HepG2 (cell line): Measurements from ENCODE around the gene CAMK2N2. TPM values are rescaled to one million over a fixed set of nuclear protein-coding genes. Genes with fewer than 3 reads are reported as not detected.

Experiments
- BRCA1 ChIP-seq: sonication (generic); formaldehyde crosslinking; IDR thresholded peaks from 2 replicates; pipeline ENCODE4 v1.4.0; 2020; ENCODE audit warnings: missing genetic modification reagents
- CTCF ChIP-seq: sonication (generic); formaldehyde crosslinking; IDR thresholded peaks from 2 replicates; pipeline ENCODE4 v1.5.0; 2020; ENCODE audit warnings: mild to moderate bottlenecking, missing genetic modification reagents, moderate library complexity
- ISL2 ChIP-seq: sonication (generic); formaldehyde crosslinking; IDR thresholded peaks from 2 replicates; pipeline ENCODE4 v1.5.0; 2020; ENCODE audit warnings: missing genetic modification reagents
- LCORL ChIP-seq, 2 experiments: fragments of 450-650 bp in 1 of 2; sonication (generic) in 1 of 2; formaldehyde crosslinking in 1 of 2; IDR thresholded peaks; 2 replicates each; pipeline versions ENCODE4 v1.5.0 to v1.6.1; 2017 to 2020; ENCODE audit warnings: antibody characterized with exemption in 1 of 2, missing genetic modification reagents in 1 of 2
- MIXL1 ChIP-seq: IDR thresholded peaks from 2 replicates; pipeline ENCODE4 v1.6.1; 2016
- MTA1 ChIP-seq: sonication (generic); formaldehyde crosslinking; IDR thresholded peaks from 2 replicates; pipeline ENCODE4 v1.4.0; 2020; ENCODE audit warnings: missing genetic modification reagents, mild to moderate bottlenecking, borderline replicate concordance
- MXD3 ChIP-seq: IDR thresholded peaks from 2 replicates; pipeline ENCODE4 v1.6.1; 2016; ENCODE audit warnings: mild to moderate bottlenecking, missing biosample characterization, missing genetic modification reagents
- TAF15 ChIP-seq: fragments of 200-400 bp; formaldehyde crosslinking; IDR thresholded peaks from one replicate; pipeline ENCODE4 v1.6.1; 2018; ENCODE audit warnings: mild to moderate bottlenecking, low read depth, low read length; ENCODE audit not compliant: poor library complexity, severe bottlenecking
- TCF7 ChIP-seq: sonication (generic); IDR thresholded peaks from 2 replicates; pipeline ENCODE4 v1.6.1; 2016; ENCODE audit warnings: antibody characterized with exemption, low read depth
- YEATS4 ChIP-seq: sonication (generic); formaldehyde crosslinking; IDR thresholded peaks from 2 replicates; pipeline ENCODE4 v1.4.0; 2020; ENCODE audit warnings: missing genetic modification reagents, borderline replicate concordance
- ZNF280B ChIP-seq: sonication (generic); formaldehyde crosslinking; IDR thresholded peaks from 2 replicates; pipeline ENCODE4 v1.5.0; 2020; ENCODE audit warnings: missing genetic modification reagents, mild to moderate bottlenecking, borderline replicate concordance
- ZNF33A ChIP-seq: sonication (generic); formaldehyde crosslinking; IDR thresholded peaks from 2 replicates; pipeline ENCODE4 v1.5.1; 2020; ENCODE audit warnings: missing genetic modification reagents, mild to moderate bottlenecking, moderate library complexity, borderline replicate concordance
- ZNF570 ChIP-seq: sonication (generic); formaldehyde crosslinking; IDR thresholded peaks from 2 replicates; pipeline ENCODE4 v1.4.0; 2020; ENCODE audit warnings: mild to moderate bottlenecking, missing genetic modification reagents, borderline replicate concordance
- ZNF572 ChIP-seq: sonication (generic); formaldehyde crosslinking; IDR thresholded peaks from 2 replicates; pipeline ENCODE4 v1.5.1; 2020; ENCODE audit warnings: mild to moderate bottlenecking, missing genetic modification reagents
- ZNF816 ChIP-seq: sonication (generic); formaldehyde crosslinking; IDR thresholded peaks from 2 replicates; pipeline ENCODE4 v1.8.0; 2022; ENCODE audit warnings: missing genetic modification reagents, mild to moderate bottlenecking, borderline replicate concordance
- ZSCAN5A ChIP-seq: sonication (generic); formaldehyde crosslinking; IDR thresholded peaks from 2 replicates; pipeline ENCODE4 v1.8.0; 2022; ENCODE audit warnings: mild to moderate bottlenecking, missing genetic modification reagents, borderline replicate concordance
- polyA plus RNA-seq, 8 experiments: library from polyadenylated mRNA; depleted of rRNA in 3 of 8; stranded (reverse) in 7 of 8; unstranded in 1 of 8; fragments of >200 nt; fragmentation: Illumina TruSeq in 4 of 8; extraction: Trizol in 4 of 8; gene quantifications; 2 replicates each; pipeline versions ENCODE4 v1.2.1 to v1.2.3, GENCODE V29; 2011 to 2016; ENCODE audit warnings: low read depth in 4 of 8, missing spikeins in 1 of 8, mixed read lengths in 1 of 8; ENCODE audit not compliant: insufficient read depth in 1 of 8
- total RNA-seq, 5 experiments: library from RNA; depleted of rRNA; stranded (reverse); fragments of >200 nt; fragmentation: Illumina TruSeq; extraction: Trizol; gene quantifications; 2 replicates each; pipeline ENCODE4 v1.2.3, GENCODE V29; 2016; ENCODE audit warnings: low read depth in 1 of 5
- TF ChIP-seq, protein P1 (sequence below): sonication (generic); formaldehyde crosslinking; IDR thresholded peaks from 2 replicates; pipeline ENCODE4 v1.4.0; 2020; ENCODE audit warnings: missing genetic modification reagents
- TF ChIP-seq, protein P2 (sequence below): IDR thresholded peaks from 2 replicates; pipeline ENCODE4 v1.6.1; 2018; ENCODE audit warnings: missing genetic modification reagents, mild to moderate bottlenecking, missing compliant biosample characterization

CAMK2N2 gene
- total and polyA plus RNA-seq, 2 of the 13 experiments (the other 11 are each of a cell fraction or from before 2014, with no cell fraction given): 0.12 to 0.27 TPM

GRCh38 chr3:184298759-184299487 lies 37.6 kb upstream of the CAMK2N2 start, which contains the start of gene PSMD2 (continued):
- TF ChIP-seq ZNF572 (CRISPR knock-in tag) (no peak), LCORL (IDR thresholded peaks at IDR 0.05) (no peak), LCORL (CRISPR knock-in tag; IDR thresholded peaks at IDR 0.05) (no peak), BRCA1 (CRISPR knock-in tag) (no peak), MIXL1 (CRISPR knock-in tag) (no peak), MXD3 (CRISPR knock-in tag) (peak; percentile 64), ZSCAN5A (no peak), YEATS4 (CRISPR knock-in tag) (peak; percentile 68; the same call in 1 of the 2 replicates), ZNF816 (no peak), ZNF570 (CRISPR knock-in tag) (no peak), MTA1 (CRISPR knock-in tag) (no peak), TAF15 (no peak), ZNF280B (CRISPR knock-in tag) (no peak), TCF7 (no peak), ISL2 (0 out of 2 replicates have a peak, but pooled peaks have one; percentile 16), ZNF33A (CRISPR knock-in tag) (0 out of 2 replicates have a peak, but pooled peaks have one; percentile 58), CTCF (no peak)
- TF ChIP-seq, protein P1, sequence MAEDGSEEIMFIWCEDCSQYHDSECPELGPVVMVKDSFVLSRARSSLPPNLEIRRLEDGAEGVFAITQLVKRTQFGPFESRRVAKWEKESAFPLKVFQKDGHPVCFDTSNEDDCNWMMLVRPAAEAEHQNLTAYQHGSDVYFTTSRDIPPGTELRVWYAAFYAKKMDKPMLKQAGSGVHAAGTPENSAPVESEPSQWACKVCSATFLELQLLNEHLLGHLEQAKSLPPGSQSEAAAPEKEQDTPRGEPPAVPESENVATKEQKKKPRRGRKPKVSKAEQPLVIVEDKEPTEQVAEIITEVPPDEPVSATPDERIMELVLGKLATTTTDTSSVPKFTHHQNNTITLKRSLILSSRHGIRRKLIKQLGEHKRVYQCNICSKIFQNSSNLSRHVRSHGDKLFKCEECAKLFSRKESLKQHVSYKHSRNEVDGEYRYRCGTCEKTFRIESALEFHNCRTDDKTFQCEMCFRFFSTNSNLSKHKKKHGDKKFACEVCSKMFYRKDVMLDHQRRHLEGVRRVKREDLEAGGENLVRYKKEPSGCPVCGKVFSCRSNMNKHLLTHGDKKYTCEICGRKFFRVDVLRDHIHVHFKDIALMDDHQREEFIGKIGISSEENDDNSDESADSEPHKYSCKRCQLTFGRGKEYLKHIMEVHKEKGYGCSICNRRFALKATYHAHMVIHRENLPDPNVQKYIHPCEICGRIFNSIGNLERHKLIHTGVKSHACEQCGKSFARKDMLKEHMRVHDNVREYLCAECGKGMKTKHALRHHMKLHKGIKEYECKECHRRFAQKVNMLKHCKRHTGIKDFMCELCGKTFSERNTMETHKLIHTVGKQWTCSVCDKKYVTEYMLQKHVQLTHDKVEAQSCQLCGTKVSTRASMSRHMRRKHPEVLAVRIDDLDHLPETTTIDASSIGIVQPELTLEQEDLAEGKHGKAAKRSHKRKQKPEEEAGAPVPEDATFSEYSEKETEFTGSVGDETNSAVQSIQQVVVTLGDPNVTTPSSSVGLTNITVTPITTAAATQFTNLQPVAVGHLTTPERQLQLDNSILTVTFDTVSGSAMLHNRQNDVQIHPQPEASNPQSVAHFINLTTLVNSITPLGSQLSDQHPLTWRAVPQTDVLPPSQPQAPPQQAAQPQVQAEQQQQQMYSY (CRISPR knock-in tag): no peak
- TF ChIP-seq, protein P2, sequence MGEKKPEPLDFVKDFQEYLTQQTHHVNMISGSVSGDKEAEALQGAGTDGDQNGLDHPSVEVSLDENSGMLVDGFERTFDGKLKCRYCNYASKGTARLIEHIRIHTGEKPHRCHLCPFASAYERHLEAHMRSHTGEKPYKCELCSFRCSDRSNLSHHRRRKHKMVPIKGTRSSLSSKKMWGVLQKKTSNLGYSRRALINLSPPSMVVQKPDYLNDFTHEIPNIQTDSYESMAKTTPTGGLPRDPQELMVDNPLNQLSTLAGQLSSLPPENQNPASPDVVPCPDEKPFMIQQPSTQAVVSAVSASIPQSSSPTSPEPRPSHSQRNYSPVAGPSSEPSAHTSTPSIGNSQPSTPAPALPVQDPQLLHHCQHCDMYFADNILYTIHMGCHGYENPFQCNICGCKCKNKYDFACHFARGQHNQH (CRISPR knock-in tag): peak; percentile 57; the same call in 1 of the 2 replicates
